Mesenteric fat pad (tissue), 1 donor: Measurements from ENCODE around the gene LAMP1. TPM values are rescaled to one million over a fixed set of nuclear protein-coding genes. Genes with fewer than 3 reads are reported as not detected.
"Not testable (repeated sequence)": the region's sequence is repeated elsewhere in the genome, so short reads cannot be mapped to it uniquely, and the experiment has no call there.

Experiments used
- DNase-seq: peaks from one replicate; pipeline ENCODE4 v3.0.0-alpha.2; 2020; ENCODE audit warnings: low spot score
- long read RNA-seq: library from polyadenylated mRNA; unstranded; transcript quantifications from one replicate; pipeline ENCODE4 v2.0.0, GENCODE V29; 2020
- total RNA-seq: library from RNA; stranded (reverse); fragmentation: NEBNext Ultra II Directional; extraction: Animal tissue kit (Norgen Biotek cat#: 25700); gene quantifications from one replicate; pipeline ENCODE4 v1.2.1, GENCODE V29; 2021
- donor health status: DM: yes; HTN: yes; CAD: no.

The LAMP1 gene, protein sequence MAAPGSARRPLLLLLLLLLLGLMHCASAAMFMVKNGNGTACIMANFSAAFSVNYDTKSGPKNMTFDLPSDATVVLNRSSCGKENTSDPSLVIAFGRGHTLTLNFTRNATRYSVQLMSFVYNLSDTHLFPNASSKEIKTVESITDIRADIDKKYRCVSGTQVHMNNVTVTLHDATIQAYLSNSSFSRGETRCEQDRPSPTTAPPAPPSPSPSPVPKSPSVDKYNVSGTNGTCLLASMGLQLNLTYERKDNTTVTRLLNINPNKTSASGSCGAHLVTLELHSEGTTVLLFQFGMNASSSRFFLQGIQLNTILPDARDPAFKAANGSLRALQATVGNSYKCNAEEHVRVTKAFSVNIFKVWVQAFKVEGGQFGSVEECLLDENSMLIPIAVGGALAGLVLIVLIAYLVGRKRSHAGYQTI
- total RNA-seq, result 240 TPM
- long read RNA-seq, transcript LAMP1-201 (9 exons, 2,699 nt), result major isoform, 9 of 18 reads
- long read RNA-seq, partial matches to known transcripts, result 7 of 18 reads
- long read RNA-seq, other reads (novel, unspliced or antisense), result 2 of 18 reads

DNA sequence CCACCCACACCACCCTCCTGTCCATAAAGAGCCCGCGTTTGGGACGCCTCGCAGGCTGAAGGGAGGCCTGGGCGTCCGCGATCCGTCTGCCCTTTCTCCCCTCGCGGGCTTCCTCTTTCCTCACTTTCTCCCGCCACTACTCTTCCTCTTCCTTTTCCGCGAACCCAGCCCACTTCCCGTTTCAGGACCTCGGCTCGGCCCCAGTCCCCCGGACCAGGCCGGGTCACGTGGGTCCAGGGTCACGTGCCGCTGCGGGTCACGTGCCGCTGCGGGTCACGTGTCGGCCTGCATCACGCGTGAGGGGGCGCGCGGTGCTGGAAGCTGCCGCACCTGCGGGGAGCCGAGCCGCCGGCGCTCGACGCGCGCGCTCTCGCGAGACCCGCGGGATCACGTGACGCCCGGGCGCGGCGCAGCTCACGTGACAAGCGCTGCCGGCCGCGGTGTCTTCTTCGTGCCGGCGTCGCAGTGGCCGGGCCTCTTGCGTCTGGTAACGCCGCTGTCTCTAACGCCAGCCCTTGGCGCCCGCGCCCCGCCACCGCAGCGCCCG is at the start of gene LAMP1:
Gene LAMP1, plus strand, starts transcription at position 417 of the 547 bp plus-strand sequence. CDS start 196 bp downstream, outside the sequence.
- peak; percentile 100 for DNase-seq

GRCh38 chr13:113252516-113253095 is 44.4 kb upstream of the LAMP1 start:
- no peak for DNase-seq

DNA sequence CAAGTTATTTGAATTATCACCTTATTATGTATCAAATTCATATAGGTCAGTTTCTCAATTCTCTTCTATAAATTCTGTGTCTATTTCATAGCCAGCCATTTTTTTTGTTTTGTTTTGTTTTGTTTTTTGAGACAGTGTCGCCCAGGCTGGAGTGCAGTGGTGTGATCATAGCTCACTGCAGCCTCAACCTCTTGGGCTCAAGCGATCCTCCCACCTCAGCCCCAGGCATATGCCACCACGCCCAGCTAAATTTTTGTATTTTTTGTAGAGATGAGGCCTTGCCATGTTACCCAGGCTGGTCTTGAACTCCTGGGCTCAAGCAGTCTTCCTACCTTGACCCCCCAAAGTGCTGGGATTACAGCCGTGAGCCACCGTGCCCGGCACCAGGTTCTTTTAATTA is 39.1 kb upstream of the LAMP1 start:
- not testable (repeated sequence) for DNase-seq

DNA sequence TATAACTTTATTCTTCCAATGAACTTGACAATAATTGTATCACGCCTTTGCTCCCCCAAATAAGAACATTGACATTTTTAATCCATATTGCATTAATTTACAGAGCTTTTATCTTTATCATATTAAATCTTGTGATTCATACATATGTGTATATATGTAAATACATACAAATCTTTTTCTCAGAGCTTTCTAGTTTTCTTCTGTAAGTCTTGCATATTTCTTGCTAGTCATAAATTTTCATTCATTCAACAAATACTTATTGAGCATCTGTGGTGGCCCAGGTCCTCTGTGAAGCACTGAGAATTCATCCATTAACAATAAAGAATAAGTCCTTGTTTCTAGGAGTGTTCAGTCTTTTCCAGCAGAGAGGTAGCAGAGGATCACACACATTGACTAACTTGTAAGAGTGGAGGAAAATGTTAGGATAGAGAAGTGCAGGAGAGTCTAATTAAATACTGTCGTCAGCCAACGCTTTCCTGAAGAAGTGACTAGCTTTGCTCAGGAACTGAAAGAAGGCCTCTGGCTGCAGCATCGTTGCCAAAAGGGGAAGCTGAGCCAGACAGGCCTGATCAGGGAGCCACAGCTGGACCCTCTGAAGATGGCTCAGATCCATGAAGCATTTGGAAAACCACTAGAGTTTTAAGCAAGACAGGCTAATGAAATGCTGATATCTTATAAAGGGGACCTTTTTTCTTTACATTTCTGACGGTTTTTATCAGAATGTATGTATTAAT is 38.6 kb upstream of the LAMP1 start:
- no peak for DNase-seq

GRCh38 chr13:113260996-113261395 is 36.0 kb upstream of the LAMP1 start:
- DNase-seq, result no peak

GRCh38 chr13:113263016-113263415 is 34.0 kb upstream of the LAMP1 start:
- DNase-seq, result not testable (repeated sequence)

DNA sequence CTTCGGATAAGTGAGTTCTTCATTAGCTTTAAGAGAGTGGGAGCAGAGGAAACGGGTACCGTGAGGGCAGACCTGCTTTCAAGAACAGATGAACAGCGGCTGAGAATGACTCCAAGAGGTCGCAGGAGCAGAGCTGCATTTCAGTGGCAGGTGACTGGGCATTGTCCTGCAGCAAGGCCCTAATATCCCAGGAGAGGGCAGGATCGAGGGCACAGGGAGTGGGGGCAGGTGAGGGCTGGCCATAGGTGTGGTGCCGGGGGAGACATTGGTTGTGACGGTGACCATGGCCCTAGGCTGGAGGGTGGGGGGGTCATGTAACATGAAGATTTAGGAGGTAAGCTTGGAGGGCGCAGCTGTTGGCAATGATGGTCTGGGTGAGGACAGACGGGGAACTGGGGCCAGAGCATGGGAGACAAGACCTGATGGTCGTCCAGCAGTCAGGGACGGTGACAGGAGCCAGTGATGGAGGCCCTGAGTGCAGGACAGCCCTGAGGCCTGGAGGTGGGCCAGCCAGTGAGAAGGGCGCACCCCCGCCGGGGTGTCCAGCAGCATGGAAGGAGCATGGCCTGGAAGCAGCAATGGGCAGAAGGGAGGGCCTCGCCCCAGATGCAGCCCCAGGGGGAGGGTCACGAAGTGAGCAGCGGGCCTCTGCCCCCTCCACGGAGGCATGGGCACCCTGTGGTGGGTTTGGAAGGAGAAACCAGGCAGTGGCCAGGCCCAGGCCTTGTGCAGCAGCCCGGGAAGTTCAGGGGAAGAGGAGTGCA is 29.2 kb upstream of the LAMP1 start:
- DNase-seq, result no peak

DNA sequence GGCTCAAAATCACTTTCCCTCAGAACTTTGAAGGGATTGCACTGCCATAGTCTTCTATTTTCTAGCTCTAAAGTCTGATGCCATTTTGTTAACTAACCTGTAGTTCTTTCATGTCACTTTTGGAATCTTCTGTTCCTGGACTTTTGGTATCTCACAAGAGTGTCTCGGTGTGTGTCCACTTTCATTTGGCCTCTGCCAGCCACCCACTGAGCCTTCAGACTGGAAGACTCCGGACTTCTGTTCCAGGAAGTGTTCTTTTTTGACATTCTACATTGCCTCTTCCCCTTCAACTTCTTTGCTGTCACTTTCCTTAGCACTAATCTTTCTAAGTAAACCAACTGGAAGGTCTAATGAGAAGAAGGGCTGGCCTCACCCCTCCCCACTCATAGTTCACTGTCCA is 25.0 kb upstream of the LAMP1 start:
- DNase-seq, result no peak

DNA sequence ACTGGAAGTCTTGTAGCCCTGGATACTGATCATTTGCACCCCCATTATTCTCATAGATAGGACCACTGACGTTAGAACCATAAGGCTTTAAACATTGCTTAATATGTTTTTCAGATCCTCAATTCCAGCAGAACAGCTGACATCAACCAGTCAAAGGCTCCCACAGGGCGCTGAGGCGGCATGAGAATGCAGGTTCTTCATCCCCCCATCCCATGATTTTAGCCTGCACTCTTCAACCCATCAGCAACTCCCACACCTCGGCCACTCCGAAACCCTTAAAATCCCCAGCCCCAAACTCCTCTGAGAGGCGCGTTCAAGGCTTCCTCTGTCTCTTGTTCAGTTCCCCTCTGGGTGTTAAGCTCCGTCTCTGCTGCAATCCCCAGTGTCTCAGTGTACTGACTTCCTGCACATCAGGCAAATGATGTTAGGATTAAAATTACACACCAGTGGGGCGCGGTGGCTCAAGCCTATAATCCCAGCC is 24.3 kb upstream of the LAMP1 start:
- peak; percentile 81 for DNase-seq

- DNase-seq, result no peak
Measured at GRCh38 chr13:113273321-113273720, 23.7 kb upstream of the LAMP1 start.

DNA sequence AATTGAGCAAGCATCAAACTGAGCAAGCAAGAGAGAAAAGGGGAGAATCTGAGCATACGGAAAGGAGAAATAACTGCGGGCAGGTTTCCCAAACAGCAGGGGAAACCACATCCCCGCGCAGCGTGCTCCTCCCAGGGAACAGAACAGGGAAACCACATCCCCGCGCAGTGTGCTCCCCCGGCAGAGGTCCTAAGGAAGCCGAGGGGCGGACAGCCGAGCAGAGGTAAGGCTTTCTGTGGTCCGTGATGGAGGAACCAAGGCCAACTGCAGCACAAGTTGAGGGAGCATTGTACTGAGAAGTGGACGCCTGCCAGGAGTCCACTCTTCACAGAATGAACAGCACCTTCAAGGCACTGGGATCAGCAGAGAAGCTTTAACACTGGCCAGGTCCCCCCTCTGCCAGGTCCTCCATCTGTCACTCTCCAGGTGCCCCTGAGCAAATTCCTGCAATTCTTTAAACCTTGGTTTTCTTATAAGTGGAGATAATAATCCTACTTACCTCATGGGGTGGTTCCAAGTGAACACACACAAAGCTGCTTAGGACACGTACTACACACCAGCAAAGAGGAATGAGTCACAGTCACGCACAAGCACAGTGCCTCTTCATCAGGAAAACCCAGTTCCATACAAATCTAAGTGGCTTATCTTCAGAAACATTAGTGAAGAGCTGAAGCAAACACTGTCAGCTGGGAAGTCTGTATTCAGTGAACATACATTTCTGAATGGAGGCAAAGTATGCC is 23.0 kb upstream of the LAMP1 start:
- DNase-seq, result no peak

GRCh38 chr13:113274721-113275120 is 22.3 kb upstream of the LAMP1 start:
- no peak for DNase-seq

GRCh38 chr13:113275387-113275786 is 21.7 kb upstream of the LAMP1 start:
- no peak for DNase-seq

DNA sequence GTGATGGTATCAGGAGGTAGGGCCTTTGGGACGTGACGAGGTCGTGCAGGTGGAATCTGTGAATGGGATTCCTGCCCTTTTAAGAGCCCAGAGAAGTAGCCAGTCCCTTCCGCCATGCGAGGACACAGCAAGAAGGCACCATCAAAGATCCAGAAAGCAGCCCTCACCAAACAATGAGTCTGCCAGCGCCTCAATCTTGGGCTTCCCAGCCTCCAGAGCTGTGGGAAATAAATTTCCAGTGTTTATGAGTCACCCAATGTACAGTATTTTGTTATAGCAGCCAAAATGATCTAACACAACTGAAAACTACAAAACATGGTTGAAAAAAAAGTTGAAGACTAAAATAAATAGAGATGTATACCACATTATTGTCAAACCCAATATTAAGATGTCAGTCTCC is 16.9 kb upstream of the LAMP1 start:
- DNase-seq, result no peak

GRCh38 chr13:113283904-113284303 is 13.1 kb upstream of the LAMP1 start:
- DNase-seq, result no peak

DNA sequence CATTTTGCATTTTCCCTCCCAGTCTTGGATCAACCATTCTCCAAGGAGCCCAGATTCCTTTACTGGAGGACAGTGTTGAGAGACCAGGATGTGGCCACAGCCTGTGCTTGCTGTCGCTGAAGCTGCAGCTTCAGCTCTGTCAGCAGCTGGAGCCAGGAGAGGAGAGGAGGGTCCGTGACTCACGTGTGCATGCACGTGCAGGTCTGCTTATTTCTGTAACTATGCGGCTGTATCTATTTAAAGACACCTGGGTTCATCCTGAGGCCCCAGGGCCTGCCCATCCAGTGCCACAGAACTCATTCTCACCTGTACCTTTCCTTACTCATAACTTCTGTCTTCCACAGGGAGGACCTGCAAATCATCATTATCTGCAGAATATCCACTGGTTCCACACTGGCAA is 8.2 kb upstream of the LAMP1 start:
- DNase-seq, result no peak

DNA sequence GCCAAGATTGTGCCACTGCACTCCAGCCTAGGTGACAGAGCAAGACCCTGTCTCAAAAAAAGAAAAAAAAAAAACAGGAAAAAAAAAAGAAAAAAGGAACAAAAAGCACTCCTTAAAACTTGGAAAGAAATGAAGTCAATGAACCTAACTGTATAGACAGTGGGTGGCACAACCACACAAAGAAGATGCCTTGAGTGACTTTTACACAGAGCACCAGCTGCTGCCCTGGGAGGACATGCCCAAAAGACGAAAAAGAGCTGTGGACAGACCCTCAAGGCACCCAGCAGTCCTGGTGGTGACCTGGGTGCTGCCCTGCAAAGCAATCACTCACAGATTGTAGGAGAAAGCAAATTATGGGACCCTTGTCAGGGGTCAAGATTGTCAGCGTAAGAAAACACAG is 5.9 kb upstream of the LAMP1 start:
- DNase-seq, result no peak

GRCh38 chr13:113292021-113292862 is 4.8 kb upstream of the LAMP1 start:
- DNase-seq, result no peak

DNA sequence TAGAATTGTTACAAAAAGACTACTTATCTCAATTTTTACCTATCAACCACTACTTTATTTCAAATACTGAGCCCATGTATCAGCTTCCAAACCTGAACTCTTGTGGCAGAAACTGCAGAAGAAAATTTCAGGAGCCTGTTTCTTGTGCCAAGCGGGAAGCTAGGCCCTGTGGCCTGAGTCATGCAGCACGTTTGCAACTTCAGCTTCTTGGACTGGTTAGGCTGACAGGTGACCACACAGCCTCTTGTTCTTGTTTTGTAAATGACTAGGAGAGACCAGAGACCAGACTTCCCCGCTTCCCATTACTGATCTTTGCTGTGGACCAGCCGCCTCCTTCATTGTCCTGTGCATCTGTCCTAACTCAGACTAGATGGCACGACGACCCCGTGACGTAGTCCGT is 3.4 kb upstream of the LAMP1 start:
- DNase-seq, result no peak
